Amniotic epithelial cell (primary cell): ENCODE results near the gene ST6GAL1.
"Not testable (repeated sequence)": the region's sequence is repeated elsewhere in the genome, so short reads cannot be mapped to it uniquely, and the experiment has no call there.

Source experiments
- DNase-seq: peaks from one replicate; pipeline ENCODE4 v3.0.0-alpha.2; 2010; ENCODE audit warnings: low read depth

ST6GAL1 gene

DNA sequence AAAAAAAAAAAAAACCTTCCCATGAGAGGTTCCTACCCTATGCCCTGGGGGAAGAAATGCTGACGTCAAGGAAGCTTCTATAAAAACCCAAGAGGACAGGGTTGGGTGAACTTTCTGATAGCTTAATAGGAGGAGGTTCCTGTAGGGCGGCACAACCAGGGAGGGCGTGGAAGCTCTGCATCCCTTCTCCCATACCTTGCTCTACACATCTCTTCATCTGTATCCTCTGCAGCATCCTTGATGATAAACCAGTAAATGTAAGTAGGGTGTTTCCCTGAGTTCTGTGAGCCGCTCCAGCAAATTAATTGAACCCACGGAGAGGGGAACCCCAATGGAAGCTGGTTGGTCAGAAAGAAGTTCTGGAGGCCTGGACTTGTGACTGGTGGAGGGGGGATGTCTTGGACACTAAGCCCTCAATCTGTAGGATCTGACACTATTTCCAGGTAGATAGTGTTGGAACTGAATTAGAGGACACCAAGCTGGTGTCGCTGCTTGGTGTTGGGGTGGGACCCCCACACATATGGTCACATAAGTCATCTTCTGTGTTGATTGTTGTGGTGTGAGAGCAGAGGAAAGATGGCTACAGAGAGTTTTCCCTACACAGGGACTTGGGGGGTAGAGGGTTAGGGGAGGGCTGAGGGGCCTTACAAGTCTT is 91.5 kb downstream of the ST6GAL1 start:
- no peak for DNase-seq

DNA sequence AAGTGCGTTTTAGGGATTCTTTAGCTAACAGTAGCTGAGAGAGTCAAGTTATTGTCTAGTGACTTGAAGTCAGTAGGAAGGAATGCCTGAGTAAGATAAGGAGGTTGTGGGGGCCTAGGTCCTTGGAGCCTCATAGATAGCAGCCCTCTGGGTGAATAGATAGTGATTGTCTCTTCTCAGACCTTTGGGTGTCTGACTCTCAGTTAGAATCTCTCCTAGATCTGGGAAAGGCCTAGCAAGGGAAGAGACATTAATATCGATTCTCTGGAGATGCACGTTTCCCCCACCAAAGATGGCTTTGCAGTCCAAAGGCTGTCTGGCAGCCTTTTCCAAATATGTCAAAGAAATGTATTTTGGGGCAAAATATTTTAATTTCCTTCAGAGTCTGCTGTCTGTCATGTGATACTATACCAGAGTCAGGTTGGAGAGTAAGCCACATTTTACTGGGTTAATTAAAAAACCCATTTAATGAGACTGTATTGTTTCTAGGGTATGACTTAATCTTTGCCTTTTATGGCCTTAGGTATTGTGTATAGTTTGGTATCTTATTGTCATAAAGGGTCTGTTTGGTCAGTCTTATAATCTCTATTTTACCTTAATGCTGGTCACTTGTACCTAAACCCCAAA is 92.2 kb downstream of the ST6GAL1 start:
- DNase-seq: no peak

DNA sequence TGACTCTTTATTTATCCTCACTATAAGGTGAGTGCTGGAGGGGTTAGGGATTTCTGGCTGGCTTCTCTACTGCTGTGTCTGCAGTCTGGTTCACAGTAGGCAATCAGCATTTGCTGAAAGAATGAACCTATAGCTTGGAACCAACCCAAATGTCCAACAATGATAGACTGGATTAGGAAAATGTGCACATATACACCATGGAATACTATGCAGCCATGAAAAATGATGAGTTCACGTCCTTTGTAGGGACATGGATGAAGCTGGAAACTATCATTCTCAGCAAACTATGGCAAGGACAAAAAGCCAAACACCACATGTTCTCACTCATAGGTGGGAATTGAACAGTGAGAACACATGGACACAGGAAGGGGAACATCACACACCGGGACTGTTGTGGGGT is 93.0 kb downstream of the ST6GAL1 start:
- not testable (repeated sequence) for DNase-seq

DNA sequence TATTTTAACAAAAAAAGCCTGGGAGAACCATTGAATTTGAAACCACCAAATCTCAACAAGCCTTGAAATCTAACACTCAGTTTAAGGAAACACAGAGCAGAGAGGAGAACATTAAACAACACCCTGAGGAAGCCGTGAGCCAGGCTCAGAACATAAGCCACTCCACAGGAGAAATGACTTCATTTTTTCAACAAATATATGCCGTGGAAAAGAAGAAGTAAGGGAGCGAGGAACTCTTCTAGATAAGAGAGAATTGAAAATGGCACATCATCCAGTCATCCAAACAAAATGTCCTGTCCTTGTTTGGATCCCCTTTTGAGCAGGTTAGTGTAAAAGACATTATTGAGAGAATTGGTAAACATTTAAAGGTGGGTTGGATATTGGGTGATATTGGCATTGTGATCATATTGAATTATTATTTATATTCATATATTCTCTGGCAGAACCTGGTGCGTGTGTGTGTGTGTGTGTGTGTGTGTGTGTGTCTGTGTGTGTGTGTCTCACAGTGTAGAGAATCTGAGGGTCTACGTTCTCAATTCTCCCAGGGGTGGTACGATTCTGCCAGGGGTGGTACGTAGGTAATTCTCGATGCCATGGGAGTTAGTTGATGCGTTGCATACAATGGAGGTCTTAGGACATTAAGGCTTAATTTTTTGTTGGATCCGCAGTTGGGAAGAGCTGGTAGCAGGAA is 94.4 kb downstream of the ST6GAL1 start:
- no peak for DNase-seq

DNA sequence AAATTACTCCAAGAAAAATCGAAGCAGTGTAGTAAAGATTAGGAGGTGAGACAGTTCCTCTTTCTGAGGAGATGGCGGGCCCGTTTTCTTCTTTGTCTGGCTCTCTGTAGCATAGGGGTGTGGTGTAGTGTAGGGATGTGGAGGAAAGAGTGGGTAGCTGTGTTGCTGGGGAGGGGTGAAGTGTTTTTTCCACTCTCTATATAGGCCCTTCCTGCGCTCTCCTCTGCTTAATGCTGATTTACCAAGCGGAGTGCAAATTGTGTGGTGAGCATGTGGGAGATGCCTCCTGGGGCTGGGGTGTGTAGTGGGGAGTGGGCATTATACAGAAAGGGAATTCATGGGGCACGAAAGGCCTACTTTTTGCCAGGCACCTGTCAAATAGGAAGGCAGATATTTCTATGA is 94.9 kb downstream of the ST6GAL1 start:
- DNase-seq: no peak

DNA sequence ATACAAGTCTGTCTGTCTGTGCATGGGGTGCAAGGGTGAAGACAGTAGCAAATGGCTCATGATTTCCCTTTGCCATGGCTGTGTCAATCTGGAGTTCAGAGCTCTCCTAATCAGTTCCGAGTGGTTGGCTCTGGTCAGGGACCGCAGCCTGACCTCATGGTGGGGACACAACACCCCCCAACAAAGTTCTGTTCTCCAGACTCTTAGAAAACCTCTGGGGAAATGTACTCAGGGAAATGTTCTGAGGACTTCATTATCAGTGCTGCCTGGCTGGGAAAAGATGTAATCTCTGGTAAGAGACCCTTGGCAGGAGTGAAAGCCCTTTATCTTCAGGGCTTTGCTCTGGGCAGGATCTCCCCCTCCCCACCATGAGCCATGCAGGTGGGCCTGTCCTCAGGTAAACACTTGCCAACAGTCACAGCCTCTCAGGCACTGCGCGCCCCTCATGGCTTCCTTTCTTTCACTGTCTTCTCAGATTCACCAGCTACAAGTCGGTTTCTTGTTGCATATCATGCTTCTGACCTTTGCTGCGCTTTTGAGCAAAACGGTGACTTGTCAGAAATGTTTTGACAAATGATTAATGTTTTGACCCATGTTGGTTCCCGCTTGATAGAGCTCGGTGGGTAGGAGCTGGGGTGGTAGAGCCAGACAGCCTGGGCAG is 95.5 kb downstream of the ST6GAL1 start:
- DNase-seq: no peak

DNA sequence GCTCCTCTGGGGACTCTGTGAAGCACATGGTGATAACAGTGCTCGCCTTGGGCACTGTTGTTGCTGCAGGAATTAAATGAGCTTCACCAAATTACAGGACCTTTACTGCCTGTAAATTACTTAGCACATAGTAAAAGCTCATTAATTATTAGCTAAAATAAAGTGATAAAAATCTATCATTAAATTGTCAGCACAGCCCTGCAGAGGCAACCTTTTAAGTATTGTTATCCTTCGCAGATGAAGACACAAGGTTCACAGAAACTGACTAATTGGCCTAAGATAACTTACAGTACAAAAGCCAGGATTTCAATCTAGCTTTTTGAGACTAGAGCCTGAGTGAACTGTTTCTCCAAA is 96.0 kb downstream of the ST6GAL1 start:
- DNase-seq: no peak

DNA sequence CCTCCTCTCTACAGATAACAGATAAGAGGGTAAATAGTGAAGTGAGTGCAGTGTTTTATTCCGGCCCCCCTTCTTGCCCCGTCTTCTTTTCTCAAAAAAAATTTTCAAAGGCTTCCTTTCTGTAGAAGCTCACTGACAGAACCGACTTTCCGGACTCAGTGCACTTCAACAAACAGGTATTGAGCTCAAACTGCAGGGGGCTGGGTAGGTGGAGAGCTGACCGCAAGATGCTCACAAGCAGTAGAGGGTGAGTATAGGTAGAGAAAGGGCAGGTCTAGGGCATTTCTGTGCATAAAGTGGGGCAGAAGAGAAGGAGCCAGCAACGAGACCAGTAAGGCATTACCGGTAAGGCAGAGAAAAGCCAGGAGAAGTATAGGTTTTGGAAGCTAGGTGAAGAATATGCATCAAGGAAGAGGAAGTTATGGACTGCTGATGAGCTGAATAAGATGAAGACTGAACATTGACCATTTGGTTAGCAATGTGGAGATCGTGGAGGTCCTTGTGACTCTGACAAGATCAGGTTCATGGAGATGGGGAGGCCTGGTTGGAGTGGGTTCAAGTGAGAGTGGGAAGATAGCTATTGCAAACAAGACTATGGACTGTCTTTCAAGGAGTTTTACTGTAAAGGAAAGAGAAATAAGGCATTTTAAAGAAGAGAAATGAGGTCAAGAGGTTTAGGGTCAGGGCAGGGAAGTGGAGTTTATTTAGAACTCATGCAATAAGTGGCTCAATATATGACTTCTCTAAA is 97.4 kb downstream of the ST6GAL1 start:
- no peak for DNase-seq

DNA sequence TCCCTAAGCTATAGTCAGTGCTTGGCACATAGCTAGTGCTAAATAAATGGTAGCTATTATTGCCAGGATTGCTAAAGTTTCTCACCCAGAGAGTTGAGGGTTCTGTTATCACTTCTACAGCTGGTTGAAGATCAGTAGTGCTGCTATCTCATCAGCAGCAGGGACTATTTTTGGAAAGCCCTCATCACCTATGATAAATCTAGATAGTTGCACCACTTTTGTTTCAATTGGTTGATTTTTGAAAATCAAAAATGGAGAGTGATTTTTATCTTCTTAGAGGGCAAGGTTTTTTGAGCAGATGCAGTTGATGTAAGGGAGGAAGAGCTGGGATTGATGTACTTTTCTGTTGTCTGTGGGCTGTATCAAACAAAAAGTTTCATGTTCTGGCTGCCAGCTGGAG is 101.6 kb downstream of the ST6GAL1 start:
- DNase-seq: no peak

DNA sequence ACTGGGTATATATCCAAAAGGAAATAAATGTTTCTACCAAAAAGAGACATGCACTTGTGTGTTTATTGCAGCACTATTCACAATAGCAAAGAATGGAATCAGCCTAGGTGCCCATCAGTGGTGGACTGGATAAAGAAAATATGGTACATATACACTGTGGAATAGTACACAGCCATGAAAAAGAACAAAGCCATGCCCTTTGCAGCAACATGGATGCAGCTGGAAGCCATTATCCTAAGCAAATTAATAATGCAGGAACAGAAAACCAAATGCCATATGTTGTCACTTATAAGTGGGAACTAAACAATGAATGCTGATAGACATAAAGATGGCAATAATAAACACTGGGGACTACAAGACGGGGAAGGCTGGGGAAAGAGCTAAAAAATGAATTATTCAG is 106.1 kb downstream of the ST6GAL1 start:
- no peak for DNase-seq

DNA sequence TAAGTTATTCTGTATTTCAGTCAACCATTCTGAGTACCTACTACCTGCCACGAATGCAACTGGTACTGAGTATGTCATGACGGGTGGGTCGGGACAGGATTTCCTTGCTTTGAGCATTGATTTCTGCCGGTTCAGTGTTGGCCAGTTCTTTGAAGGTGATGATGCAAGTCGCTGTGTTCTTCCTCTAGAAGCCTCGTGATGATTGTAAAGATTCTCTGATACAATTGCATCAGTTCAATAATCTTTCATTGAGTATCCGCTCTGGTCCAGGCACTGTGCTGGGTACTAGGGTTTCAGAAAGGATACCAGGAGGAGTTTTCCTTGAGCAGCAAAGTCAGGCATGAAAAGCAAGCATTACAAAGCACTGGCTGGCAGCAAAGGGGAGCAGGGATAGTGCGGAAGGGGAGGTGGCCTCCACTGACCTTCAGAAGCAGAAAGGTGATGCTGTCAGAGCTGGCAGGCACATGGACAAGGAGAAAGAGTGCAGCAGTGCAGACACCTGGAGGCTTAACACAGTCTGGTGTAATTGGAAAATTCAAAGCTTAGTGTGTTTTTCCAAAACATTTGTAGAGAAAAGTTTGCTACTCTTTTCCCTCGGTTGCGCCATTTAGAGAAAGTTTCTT is 108.9 kb downstream of the ST6GAL1 start:
- DNase-seq: no peak

DNA sequence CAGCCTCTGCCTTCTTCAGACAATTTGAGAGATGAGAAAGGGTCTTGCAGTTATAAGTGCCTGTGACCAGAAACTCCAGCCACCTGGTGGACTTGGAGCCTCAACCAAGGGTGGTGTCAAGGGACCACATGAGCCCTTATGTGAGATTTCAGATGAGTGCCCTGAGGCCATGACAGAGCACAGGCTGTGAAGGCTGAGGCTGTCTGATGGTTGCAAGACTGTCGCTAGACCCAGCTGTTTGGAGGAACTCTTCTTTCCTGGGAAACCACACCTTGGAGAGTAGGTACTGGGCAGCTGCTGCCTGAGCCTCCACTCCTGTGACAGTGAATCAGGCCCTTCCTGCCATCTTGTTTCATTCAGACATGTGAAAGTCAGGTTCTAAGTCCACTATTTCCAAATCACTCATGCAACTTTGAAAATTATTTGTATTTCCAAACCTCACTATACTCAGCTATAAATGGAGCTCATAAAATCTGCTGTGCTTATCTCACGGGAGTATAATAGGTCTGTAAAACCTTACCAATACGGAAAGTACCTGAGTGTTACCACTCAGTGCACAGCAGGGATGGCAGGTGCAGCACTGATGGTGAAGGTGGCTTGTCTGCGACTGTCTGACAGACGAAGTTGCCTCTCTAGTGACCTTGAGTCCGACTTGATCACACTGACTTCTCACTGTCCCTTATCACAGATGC is 109.5 kb downstream of the ST6GAL1 start:
- DNase-seq: no peak

DNA sequence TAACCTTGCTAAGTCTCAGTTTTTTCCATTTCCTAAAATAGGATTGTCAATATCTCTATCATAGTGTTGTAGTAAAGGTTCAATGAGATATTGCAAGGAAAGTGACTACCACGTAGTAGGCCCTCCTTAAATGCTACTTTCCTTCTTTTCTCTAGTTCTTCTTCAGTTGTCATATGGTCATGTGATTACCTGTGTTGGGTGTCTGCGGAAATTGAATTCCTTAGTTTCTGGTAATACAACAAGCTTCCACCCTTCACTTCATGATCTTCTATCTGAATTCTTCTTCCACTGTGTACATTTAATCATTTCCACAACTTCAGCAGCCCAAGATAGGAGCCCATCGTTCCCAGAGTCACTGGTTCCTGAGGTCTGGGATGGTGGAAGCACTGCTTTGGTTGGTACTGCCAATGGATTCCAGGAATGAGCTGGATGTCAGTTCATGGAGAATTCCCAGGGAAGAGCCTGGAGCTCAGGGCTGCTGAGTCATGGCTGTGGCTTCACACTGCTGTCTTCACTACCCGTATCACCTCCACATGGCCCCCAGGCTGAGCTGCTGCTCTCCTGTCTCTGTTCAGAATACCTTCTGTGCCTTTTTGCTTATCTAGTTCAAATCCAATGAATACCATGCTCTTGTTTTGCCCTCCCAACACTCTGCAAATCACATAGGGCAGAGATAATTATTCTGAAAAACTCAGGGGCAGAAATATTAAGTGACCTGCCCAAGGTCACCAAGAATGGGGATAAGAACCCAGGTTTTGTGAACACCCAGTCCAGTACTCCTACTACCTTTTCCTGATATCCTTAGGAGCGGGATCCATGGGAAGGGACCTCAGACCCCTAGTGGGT is 110.4 kb downstream of the ST6GAL1 start:
- DNase-seq: peak; percentile 76

DNA sequence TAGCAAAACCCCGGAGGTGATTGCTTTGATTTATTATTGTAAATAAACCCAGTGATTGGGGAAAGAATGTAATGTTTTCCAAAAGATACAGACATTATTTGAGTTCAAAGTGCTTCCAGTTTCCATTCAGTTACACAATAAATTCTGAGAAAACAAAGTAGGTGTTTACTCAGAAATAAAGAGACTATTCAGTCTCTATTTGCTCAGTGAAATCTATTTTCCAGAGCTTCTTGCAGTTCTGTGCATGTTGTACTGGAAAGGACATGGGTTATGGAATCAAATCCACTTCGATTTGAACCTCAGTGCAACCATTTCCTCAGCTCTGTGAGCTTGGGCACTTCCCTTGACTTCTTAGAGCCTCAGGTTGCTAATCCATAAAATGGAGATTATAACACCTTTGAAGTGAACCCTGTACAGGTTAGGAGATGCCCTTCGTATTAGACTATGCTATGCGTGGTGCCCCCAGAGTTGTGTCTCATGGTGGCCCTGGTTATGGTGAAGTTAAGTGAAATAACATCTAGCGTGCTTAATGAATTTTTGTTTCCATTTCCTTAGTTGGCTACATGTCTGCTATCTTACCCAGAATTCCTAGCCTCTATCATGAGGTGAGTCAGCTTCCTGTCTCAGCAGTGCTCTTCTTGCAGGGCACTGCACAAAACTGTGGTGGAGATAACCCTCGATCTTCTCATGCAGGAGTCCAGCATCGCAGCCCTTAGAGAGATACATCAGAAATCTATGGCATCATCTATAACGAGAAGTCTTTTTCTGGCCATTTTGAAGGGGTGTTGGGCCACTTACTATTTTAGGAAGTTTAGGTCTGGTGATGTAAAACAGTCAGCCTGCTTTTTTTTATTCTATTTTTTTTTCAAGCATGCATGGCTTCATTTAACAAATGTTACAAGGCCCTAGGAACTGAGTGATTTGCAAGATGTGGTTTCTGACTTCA is 111.3 kb downstream of the ST6GAL1 start:
- DNase-seq: peak; percentile 25

DNA sequence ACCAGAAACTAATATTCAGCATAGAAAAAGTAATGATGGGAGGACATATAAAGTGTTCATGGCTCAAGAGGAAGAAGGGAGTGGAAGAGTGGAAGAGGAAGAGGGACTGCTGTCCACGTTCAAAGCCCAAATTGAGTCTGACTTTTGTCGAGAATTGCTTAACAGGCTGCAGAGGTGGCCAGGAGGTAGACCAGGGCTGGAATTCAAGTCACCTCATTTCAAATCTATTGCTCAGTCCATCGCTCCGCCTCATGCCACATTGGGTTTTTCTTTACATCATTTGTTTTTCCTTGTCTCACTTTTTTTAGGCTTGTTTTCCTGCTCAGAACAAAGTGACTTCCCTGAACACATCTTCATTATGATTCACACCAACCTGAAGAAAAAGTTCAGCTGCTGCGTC is 112.0 kb downstream of the ST6GAL1 start:
- no peak for DNase-seq

DNA sequence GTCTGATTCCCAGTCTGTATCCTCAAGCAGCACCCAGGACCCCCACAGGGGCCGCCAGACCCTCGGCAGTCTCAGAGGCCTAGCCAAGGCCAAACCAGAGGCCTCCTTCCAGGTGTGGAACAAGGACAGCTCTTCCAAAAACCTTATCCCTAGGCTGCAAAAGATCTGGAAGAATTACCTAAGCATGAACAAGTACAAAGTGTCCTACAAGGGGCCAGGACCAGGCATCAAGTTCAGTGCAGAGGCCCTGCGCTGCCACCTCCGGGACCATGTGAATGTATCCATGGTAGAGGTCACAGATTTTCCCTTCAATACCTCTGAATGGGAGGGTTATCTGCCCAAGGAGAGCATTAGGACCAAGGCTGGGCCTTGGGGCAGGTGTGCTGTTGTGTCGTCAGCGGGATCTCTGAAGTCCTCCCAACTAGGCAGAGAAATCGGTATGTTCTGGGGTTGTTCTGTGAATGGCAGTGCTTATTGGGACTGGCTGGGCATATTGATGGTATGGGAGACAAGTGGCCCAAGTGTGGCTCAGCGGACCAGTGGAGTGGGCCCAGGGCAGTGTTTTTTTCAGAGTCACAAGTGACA is 112.6 kb downstream of the ST6GAL1 start:
- no peak for DNase-seq

DNA sequence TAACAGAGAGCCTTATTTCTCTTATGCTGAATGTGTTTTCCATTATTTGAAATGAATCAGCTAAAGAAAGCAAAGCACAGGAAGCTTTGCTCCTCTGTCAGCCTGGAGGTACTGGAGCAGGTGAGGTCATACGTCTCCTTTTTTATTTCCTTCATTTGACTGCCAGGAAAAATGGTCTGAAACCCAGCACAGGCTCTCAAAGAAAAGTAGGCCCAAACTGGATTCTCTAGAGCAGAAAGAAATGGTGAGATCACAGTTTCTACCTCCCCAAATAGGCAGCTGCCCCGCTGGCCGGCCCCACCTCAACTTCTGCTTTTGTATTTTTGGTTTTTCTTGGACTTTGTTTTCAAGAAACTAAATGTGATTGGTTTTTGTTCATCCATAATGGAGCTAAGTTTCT is 113.9 kb downstream of the ST6GAL1 start:
- no peak for DNase-seq

DNA sequence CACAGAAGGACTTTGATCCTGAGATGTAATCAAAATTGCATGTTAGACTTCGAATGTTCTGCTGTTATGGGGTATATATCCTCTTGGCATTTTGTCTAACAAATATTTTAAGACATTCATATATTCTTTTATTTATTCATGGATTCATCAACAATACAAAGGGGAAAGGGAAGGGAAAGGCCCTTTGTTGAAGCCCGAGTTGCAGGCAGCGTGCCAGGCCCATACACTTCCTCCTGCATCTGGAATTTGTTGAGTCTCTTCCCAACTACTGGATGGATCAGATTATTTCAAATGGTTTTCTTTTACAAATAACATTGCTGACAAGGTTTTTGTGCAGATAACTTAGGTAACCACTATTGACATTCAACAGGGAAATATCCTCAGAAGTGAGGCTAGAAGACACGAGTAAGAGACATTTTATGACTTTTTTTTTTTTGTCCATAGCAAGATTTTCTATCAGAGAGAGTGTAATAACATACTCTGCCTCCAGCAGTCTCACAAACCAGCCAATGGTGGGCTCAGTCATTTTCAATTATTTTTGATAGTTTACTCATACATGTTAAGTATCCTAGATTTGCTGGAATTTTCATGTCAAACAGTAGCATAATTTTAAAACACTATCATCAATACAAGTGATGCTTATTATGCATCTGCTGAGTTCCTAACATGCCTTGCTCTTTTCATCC is 114.7 kb downstream of the ST6GAL1 start:
- DNase-seq: no peak
